Testis (tissue), 2 donors: Measurements from ENCODE around the gene ACSBG1.

Experiments used
- CTCF ChIP-seq, 3 experiments: fragments of 450-650 bp in 2 of 3; fragments of 200-600 bp in 1 of 3; sonication (generic) in 1 of 3; IDR thresholded peaks; one replicate each; pipeline ENCODE4 v1.5.1; 2016 to 2019; ENCODE audit warnings: antibody characterized with exemption in 3 of 3, mild to moderate bottlenecking in 2 of 3, moderate library complexity in 1 of 3
- POLR2A ChIP-seq: fragments of 450-650 bp; IDR thresholded peaks from one replicate; pipeline ENCODE4 v1.6.1; 2017; ENCODE audit warnings: antibody characterized with exemption, mild to moderate bottlenecking, moderate library complexity

DNA sequence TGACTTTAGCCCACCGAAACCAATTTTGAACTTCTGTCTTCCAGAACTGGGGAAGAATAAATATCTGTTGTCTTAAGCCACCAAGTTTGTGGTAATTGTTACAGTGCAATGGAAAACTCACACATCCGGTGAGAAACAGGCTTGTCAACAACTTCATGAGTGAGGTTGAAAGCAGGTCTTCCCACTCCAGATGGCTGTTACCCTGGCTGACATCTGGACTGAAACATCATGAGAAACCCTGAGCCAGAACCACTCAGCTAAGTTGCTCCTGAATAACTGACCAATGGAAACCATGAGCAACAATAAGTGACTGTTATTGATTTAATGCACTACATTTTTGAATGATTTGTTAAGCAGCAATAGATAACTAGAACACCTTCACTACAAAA lies 10.3 kb downstream of the ACSBG1 start:
- no peak for TF ChIP-seq CTCF (IDR thresholded peaks at IDR 0.05)
- TF ChIP-seq POLR2A, result no peak
